H9 (cell line): Measurements from ENCODE around the gene FBXO34. TPM values are rescaled to one million over a fixed set of nuclear protein-coding genes. Genes with fewer than 3 reads are reported as not detected.

Source experiments
- DNase-seq: peaks from one replicate; pipeline ENCODE4 v3.0.0-alpha.2; 2017
- H2AFZ ChIP-seq: one replicate; pipeline ENCODE4 v1.6.1; 2013; ENCODE audit warnings: mild to moderate bottlenecking, low read length, control low read depth, moderate library complexity
- H2AK5ac ChIP-seq: 2 replicates; pipeline ENCODE4 v1.6.1; 2013; ENCODE audit warnings: low read length, control low read depth, mixed read lengths; ENCODE audit not compliant: insufficient read length
- H2BK120ac ChIP-seq: one replicate; pipeline ENCODE4 v1.6.1; 2013; ENCODE audit warnings: low read depth, mild to moderate bottlenecking, low read length, control low read depth, inconsistent platforms; ENCODE audit not compliant: poor library complexity, severe bottlenecking
- H2BK12ac ChIP-seq: 2 replicates; pipeline ENCODE4 v1.6.1; 2013; ENCODE audit warnings: low read length, control low read depth, mixed read lengths, low read depth; ENCODE audit not compliant: insufficient read length
- H2BK15ac ChIP-seq: 2 replicates; pipeline ENCODE4 v1.6.1; 2013; ENCODE audit warnings: low read depth, low read length, control low read depth
- H2BK20ac ChIP-seq: one replicate; pipeline ENCODE4 v1.6.1; 2013; ENCODE audit warnings: low read depth, mild to moderate bottlenecking, low read length, control low read depth, inconsistent platforms; ENCODE audit not compliant: poor library complexity, severe bottlenecking
- H2BK5ac ChIP-seq: 2 replicates; pipeline ENCODE4 v1.6.1; 2013; ENCODE audit warnings: low read length, control low read depth, mixed read lengths; ENCODE audit not compliant: insufficient read length
- H3K14ac ChIP-seq: 2 replicates; pipeline ENCODE4 v1.6.1; 2013; ENCODE audit warnings: low read length, control low read depth; ENCODE audit not compliant: insufficient read depth
- H3K18ac ChIP-seq: 2 replicates; pipeline ENCODE4 v1.6.1; 2013; ENCODE audit warnings: low read depth, mild to moderate bottlenecking, mixed read lengths, low read length, control low read depth; ENCODE audit not compliant: insufficient read length
- H3K23ac ChIP-seq: 2 replicates; pipeline ENCODE4 v1.6.1; 2013; ENCODE audit warnings: low read length, control low read depth, mixed read lengths, low read depth; ENCODE audit not compliant: insufficient read length
- H3K23me2 ChIP-seq: 2 replicates; pipeline ENCODE4 v1.6.1; 2013; ENCODE audit warnings: low read depth, mild to moderate bottlenecking, mixed read lengths, low read length, control low read depth; ENCODE audit not compliant: insufficient read length, poor library complexity, severe bottlenecking
- H3K27ac ChIP-seq: 2 replicates; pipeline ENCODE4 v1.5.1; 2013; ENCODE audit warnings: low read length, control low read depth, mixed read lengths, low read depth; ENCODE audit not compliant: insufficient read length
- H3K27me3 ChIP-seq: 2 replicates; pipeline ENCODE4 v1.6.1; 2013; ENCODE audit warnings: low read length, control low read depth, inconsistent platforms; ENCODE audit not compliant: insufficient read depth
- H3K4ac ChIP-seq: 2 replicates; pipeline ENCODE4 v1.6.1; 2013; ENCODE audit warnings: low read depth, mild to moderate bottlenecking, control low read depth, inconsistent platforms, low read length, moderate library complexity
- H3K4me1 ChIP-seq: 2 replicates; pipeline ENCODE4 v1.6.1; 2013; ENCODE audit warnings: low read length, control low read depth, inconsistent platforms; ENCODE audit not compliant: insufficient read depth
- H3K4me2 ChIP-seq: 2 replicates; pipeline ENCODE4 v1.6.1; 2013; ENCODE audit warnings: low read length, control low read depth, mixed read lengths; ENCODE audit not compliant: insufficient read length, insufficient read depth
- H3K56ac ChIP-seq: 2 replicates; pipeline ENCODE4 v1.6.1; 2013; ENCODE audit warnings: low read depth, mild to moderate bottlenecking, mixed read lengths, low read length, control low read depth; ENCODE audit not compliant: insufficient read length
- H3K79me1 ChIP-seq: 2 replicates; pipeline ENCODE4 v1.6.1; 2013; ENCODE audit warnings: low read depth, mild to moderate bottlenecking, moderate library complexity, low read length, control low read depth, inconsistent platforms; ENCODE audit not compliant: insufficient read depth, poor library complexity, severe bottlenecking
- H3K79me2 ChIP-seq: 2 replicates; pipeline ENCODE4 v1.6.1; 2013; ENCODE audit warnings: low read length, control low read depth, inconsistent platforms; ENCODE audit not compliant: insufficient read depth
- H3K9ac ChIP-seq: 2 replicates; pipeline ENCODE4 v1.6.1; 2013; ENCODE audit warnings: low read length, control low read depth, mixed read lengths; ENCODE audit not compliant: insufficient read length; ENCODE audit errors: extremely low read depth
- H3K9me3 ChIP-seq: one replicate; pipeline ENCODE4 v1.6.1; 2013; ENCODE audit warnings: low read depth, low read length, inconsistent platforms; ENCODE audit not compliant: control insufficient read depth
- H3T11ph ChIP-seq: one replicate; pipeline ENCODE4 v1.6.1; 2013; ENCODE audit warnings: mild to moderate bottlenecking, low read length, control low read depth, inconsistent platforms
- H4K20me1 ChIP-seq: one replicate; pipeline ENCODE4 v1.6.1; 2013; ENCODE audit not compliant: control insufficient read depth, insufficient read length, insufficient read depth
- H4K5ac ChIP-seq: 2 replicates; pipeline ENCODE4 v1.6.1; 2013; ENCODE audit warnings: low read depth, mild to moderate bottlenecking, mixed read lengths, low read length, control low read depth; ENCODE audit not compliant: insufficient read length
- H4K8ac ChIP-seq: replicated peaks from 2 replicates; pipeline ENCODE4 v1.6.1; 2013; ENCODE audit warnings: low read length, control low read depth, mixed read lengths, low read depth; ENCODE audit not compliant: insufficient read length
- H4K91ac ChIP-seq: 2 replicates; pipeline ENCODE4 v1.6.1; 2013; ENCODE audit warnings: low read depth, mild to moderate bottlenecking, moderate library complexity, mixed read lengths, low read length, control low read depth; ENCODE audit not compliant: insufficient read length
- H3K27ac Mint-ChIP-seq, 3 experiments: 2 replicates in 2 of 3; 3 replicates in 1 of 3; pipeline ENCODE4 v1.8.0; 2020 to 2021; ENCODE audit warnings: mixed read lengths in 3 of 3, mild to moderate bottlenecking in 1 of 3, moderate library complexity in 1 of 3
- H3K27me3 Mint-ChIP-seq: 2 replicates; pipeline ENCODE4 v1.8.0; 2021; ENCODE audit warnings: low read depth, mild to moderate bottlenecking, moderate library complexity, mixed read lengths
- H3K36me3 Mint-ChIP-seq, 3 experiments: 2 replicates in 2 of 3; 3 replicates in 1 of 3; pipeline ENCODE4 v1.8.0; 2020 to 2021; ENCODE audit warnings: low read depth in 3 of 3, mixed read lengths in 3 of 3; ENCODE audit not compliant: insufficient read depth in 1 of 3
- H3K4me1 Mint-ChIP-seq, 2 experiments: 2 replicates each; pipeline ENCODE4 v1.8.0; 2020; ENCODE audit warnings: mixed read lengths in 2 of 2
- H3K4me3 Mint-ChIP-seq, 2 experiments: 2 replicates in 1 of 2; 3 replicates in 1 of 2; pipeline ENCODE4 v1.8.0; 2020 to 2021; ENCODE audit warnings: mild to moderate bottlenecking in 2 of 2, mixed read lengths in 2 of 2, moderate library complexity in 1 of 2
- H3K9me3 Mint-ChIP-seq, 2 experiments: 2 replicates in 1 of 2; 3 replicates in 1 of 2; pipeline ENCODE4 v1.8.0; 2020; ENCODE audit warnings: mild to moderate bottlenecking in 2 of 2, mixed read lengths in 2 of 2, moderate library complexity in 1 of 2
- CTCF ChIP-seq: fragments of 200-600 bp; sonication (generic); conservative IDR thresholded peaks from 3 replicates; pipeline ENCODE4 v1.8.0; 2021; ENCODE audit warnings: antibody characterized with exemption, mild to moderate bottlenecking
- WGBS: extraction: QIAGEN DNeasy Blood & Tissue Kit; methylation state at CpG from one replicate; pipeline ENCODE4 v1.1.7; 2013; ENCODE audit warnings: missing lambda C conversion rate, low lambda C conversion rate, mixed read lengths; ENCODE audit not compliant: insufficient read length; ENCODE audit errors: extremely low coverage; 5-methylcytosine and 5-hydroxymethylcytosine counted together
- total RNA-seq: library from RNA; stranded (reverse); gene quantifications from 2 replicates; pipeline ENCODE4 v1.2.1, GENCODE V29; 2021

Gene FBXO34
- total RNA-seq, 1 experiment from 2014 or later, result 12.0 TPM

DNA sequence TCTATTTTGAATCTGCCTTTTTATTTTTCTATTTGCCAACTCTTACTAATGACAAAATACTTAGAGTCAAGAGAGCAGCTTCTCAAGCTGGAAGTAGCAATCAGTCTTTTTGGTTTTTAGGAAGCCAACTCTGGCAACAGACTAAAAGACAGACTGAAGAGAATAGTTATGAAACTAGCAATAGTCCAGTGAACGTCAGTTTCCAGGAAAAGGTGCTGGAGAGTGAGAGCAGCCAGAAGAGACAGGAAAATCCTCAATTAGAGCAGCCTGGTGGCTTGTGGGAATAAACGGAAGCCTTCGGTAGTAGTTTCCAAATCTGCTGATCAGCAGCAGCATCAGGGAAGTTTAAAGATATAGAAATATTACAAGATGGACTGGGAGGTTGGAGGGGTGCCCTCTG is 113.3 kb downstream of the FBXO34 start:
- no peak overlapping the region for H3K4me3 Mint-ChIP-seq

More for the DNA sequence above, 113.3 kb downstream of the FBXO34 start:
- Histone ChIP-seq H3K4me1 (no peaks in the 10 kb centered on the region), H3K27me3 (no peaks in the 10 kb centered on the region), H3T11ph (no peak overlapping the region), H3K79me2 (no peaks in the 10 kb centered on the region), H3K9me3 (no peaks in the 10 kb centered on the region), H3K14ac (no peak overlapping the region), H3K56ac (no peak overlapping the region), H2BK120ac (no peak overlapping the region), H3K23me2 (no peaks in the 10 kb centered on the region), H2BK15ac (no peak overlapping the region), H3K4ac (no peak overlapping the region), H4K20me1 (no peaks in the 10 kb centered on the region), H4K91ac (no peak overlapping the region), H3K4me2 (no peak overlapping the region), H2AK5ac (no peak overlapping the region), H3K27ac (no peak overlapping the region), H4K8ac (no peak overlapping the region), H2BK12ac (no peak overlapping the region), H2BK20ac (no peak overlapping the region), H2AFZ (no peak overlapping the region), H4K5ac (no peak overlapping the region), H3K18ac (no peak overlapping the region), H3K23ac (no peak overlapping the region), H3K79me1 (no peaks in the 10 kb centered on the region), H3K9ac (no peak overlapping the region), H2BK5ac (no peak overlapping the region)
- no peaks in the 10 kb centered on the region for H3K27me3 Mint-ChIP-seq
- DNase-seq, result no peak
- H3K27ac Mint-ChIP-seq, result no peak overlapping the region
- peaks cover 7 to 9% of the 10 kb centered on the region in 2 experiments for H3K4me1 Mint-ChIP-seq
- H3K9me3 Mint-ChIP-seq, result no peaks in the 10 kb centered on the region
- peaks cover 2 to 42% (median 24%) of the 10 kb centered on the region in 3 experiments; a peak in 6 of 7 replicates for H3K36me3 Mint-ChIP-seq
- WGBS, result no CpG with 5 or more reads among the region's 3 CpGs
- no peak for TF ChIP-seq CTCF
